ENCODE data around the gene YTHDF1. TPM values are rescaled to one million over a fixed set of nuclear protein-coding genes. Genes with fewer than 3 reads are reported as not detected.
A peak's percentile ranks its signal among the peaks of the same experiment; 100 is the strongest.

The YTHDF1 gene
- total and polyA plus RNA-seq, 2 donors (not counting 1 experiment from before 2014, with no cell fraction given): 16.3 to 25.9 TPM

DNA sequence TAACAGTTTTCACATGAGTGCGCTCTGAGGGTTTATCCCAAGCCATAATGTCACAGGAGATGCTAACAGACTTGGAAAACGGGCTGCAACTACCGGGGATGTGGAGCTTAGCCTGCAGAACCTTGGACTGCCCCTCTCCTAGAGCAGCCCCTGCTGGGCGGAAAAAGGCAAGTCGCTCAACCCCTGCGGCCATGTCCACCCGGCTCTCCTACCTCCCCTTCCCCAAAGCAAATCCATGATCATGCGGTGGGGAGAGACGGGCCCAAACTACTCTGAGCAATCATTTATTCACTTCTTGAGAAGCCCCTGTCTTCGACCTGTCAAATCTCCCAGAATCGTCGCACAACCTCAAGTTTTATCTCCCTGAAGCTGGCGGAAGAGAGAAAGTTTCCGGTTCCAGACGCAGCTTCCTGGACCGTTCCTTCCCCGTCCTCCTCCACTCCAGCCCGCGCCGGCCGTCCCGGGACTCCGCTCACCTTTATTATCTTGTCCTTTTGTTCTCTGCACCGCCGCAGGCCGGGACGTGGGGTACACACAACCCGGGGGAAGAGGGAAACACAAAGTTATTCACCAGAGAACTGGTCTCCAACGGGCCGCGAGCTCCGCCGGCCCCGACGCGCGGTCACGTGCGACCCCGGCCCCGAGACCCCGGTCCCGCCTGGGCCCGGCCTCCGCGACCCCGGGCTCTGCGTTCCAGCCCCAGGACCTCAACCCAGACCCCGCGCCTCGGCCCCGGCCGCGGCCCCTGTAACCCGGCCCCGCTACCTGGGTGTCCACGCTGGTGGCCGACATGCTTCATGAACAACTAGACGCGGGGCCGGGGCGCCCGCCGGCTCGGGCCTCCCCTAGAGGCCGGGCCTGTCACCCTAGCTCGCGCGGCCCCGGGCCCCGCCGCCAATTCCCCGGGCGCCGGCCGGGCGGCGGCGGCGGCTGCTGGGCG, 560 bp downstream of the YTHDF1 start:
- H4K20me1 ChIP-seq (ENCODE audit: control insufficient read depth, extremely low read depth, insufficient read depth, low read length): no peaks in the 10 kb centered on the region
- peak; percentile 56 to 64 for DNase-seq (ENCODE audit: low read depth in 2 of 2)
- H3K27me3 ChIP-seq (ENCODE audit: control insufficient read depth, insufficient read depth, low read length): no peaks in the 10 kb centered on the region
- H3K27ac ChIP-seq (ENCODE audit: insufficient read depth, low read length): peak overlapping the region; percentile 76
- peaks cover 48% of the 10 kb centered on the region for H3K79me2 ChIP-seq (ENCODE audit: control insufficient read depth, insufficient read depth, low read length)
- TF ChIP-seq EZH2 (IDR thresholded peaks at IDR 0.05; ENCODE audit: low read length, missing control alignments) (no peak), CTCF (conservative IDR thresholded peaks at IDR 0.05 in 1 of 2, IDR thresholded peaks at IDR 0.05 in 1 of 2; ENCODE audit: low read depth in 1 of 2, low read length in 2 of 2) (peak; percentile 60 to 72)
- H3K4me3 ChIP-seq (replicated peaks in 1 of 4; ENCODE audit: control extremely low read depth in 1 of 4, insufficient read depth in 1 of 4, low read depth in 3 of 4, low read length in 4 of 4): peak overlapping the region; percentile 76 to 88 (median 86)
- no peak overlapping the region for H2AFZ ChIP-seq (ENCODE audit: low read length)
- peaks cover 8% of the 10 kb centered on the region for H3K36me3 ChIP-seq (ENCODE audit: control insufficient read depth, insufficient read depth, low read length)
- peak overlapping the region; percentile 82 for H3K4me2 ChIP-seq (ENCODE audit: extremely low read depth, insufficient read depth, low read length)
- H3K9ac ChIP-seq (ENCODE audit: insufficient read depth, low read length): peak overlapping the region; percentile 80
- peaks cover 5% of the 10 kb centered on the region for H3K4me1 ChIP-seq (ENCODE audit: control insufficient read depth, extremely low read depth, insufficient read depth, low read length)
- no peaks in the 10 kb centered on the region for H3K9me3 ChIP-seq (ENCODE audit: control insufficient read depth, insufficient read depth, low read depth, low read length)

GRCh38 chr20:63214514-63214913, 1.4 kb downstream of the YTHDF1 start:
- H3K79me2 ChIP-seq (ENCODE audit: control insufficient read depth, insufficient read depth, low read length): peaks cover 56% of the 10 kb centered on the region
- H3K27ac ChIP-seq (ENCODE audit: insufficient read depth, low read length): no peak overlapping the region
- TF ChIP-seq EZH2 (IDR thresholded peaks at IDR 0.05; ENCODE audit: low read length, missing control alignments) (no peak), CTCF (conservative IDR thresholded peaks at IDR 0.05 in 1 of 2, IDR thresholded peaks at IDR 0.05 in 1 of 2; ENCODE audit: low read depth in 1 of 2, low read length in 2 of 2) (no peak)
- H4K20me1 ChIP-seq (ENCODE audit: control insufficient read depth, extremely low read depth, insufficient read depth, low read length): no peaks in the 10 kb centered on the region
- no peaks in the 10 kb centered on the region for H3K27me3 ChIP-seq (ENCODE audit: control insufficient read depth, insufficient read depth, low read length)
- peak overlapping the region in 2 of 4 experiments; percentile 87 to 88 for H3K4me3 ChIP-seq (replicated peaks in 1 of 4; ENCODE audit: control extremely low read depth in 1 of 4, insufficient read depth in 1 of 4, low read depth in 3 of 4, low read length in 4 of 4)
- peaks cover 5% of the 10 kb centered on the region for H3K4me1 ChIP-seq (ENCODE audit: control insufficient read depth, extremely low read depth, insufficient read depth, low read length)
- no peak overlapping the region for H3K9ac ChIP-seq (ENCODE audit: insufficient read depth, low read length)
- peak in 1 of 2 donors; percentile 18 for DNase-seq (ENCODE audit: low read depth in 2 of 2)
- H3K4me2 ChIP-seq (ENCODE audit: extremely low read depth, insufficient read depth, low read length): peak overlapping the region; percentile 82
- H3K36me3 ChIP-seq (ENCODE audit: control insufficient read depth, insufficient read depth, low read length): peaks cover 8% of the 10 kb centered on the region
- H2AFZ ChIP-seq (ENCODE audit: low read length): no peak overlapping the region
- no peaks in the 10 kb centered on the region for H3K9me3 ChIP-seq (ENCODE audit: control insufficient read depth, insufficient read depth, low read depth, low read length)

DNA sequence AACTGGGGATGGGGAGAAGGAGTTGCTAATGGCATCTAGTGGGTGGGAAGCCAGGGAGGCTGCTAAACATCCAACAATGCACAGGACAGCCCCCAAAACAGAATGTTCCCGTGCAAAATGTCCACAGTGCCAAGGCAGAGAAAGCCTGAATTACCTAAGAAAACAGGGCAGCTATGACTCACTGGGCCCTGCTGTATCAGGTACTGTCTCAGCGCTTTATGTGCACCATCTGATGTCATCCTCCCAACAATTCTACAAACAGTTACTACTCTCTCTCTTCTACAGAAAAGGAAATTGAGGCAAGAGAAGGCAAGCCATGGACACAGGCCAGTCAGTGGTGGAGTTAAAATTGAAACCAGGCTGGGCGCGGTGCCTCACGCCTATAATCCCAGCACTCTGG, 3.1 kb downstream of the YTHDF1 start:
- Histone ChIP-seq H3K4me1 (ENCODE audit: control insufficient read depth, extremely low read depth, insufficient read depth, low read length) (peaks cover 5% of the 10 kb centered on the region), H3K27me3 (ENCODE audit: control insufficient read depth, insufficient read depth, low read length) (no peaks in the 10 kb centered on the region), H3K9me3 (ENCODE audit: control insufficient read depth, insufficient read depth, low read depth, low read length) (no peaks in the 10 kb centered on the region), H4K20me1 (ENCODE audit: control insufficient read depth, extremely low read depth, insufficient read depth, low read length) (no peaks in the 10 kb centered on the region), H2AFZ (ENCODE audit: low read length) (no peak overlapping the region), H3K36me3 (ENCODE audit: control insufficient read depth, insufficient read depth, low read length) (peaks cover 8% of the 10 kb centered on the region), H3K27ac (ENCODE audit: insufficient read depth, low read length) (no peak overlapping the region), H3K4me2 (ENCODE audit: extremely low read depth, insufficient read depth, low read length) (no peak overlapping the region), H3K9ac (ENCODE audit: insufficient read depth, low read length) (no peak overlapping the region), H3K79me2 (ENCODE audit: control insufficient read depth, insufficient read depth, low read length) (peaks cover 66% of the 10 kb centered on the region), H3K4me3 (replicated peaks in 1 of 4; ENCODE audit: control extremely low read depth in 1 of 4, insufficient read depth in 1 of 4, low read depth in 3 of 4, low read length in 4 of 4) (no peak overlapping the region)
- DNase-seq (ENCODE audit: low read depth in 2 of 2): peak in 1 of 2 donors; percentile 30
- no peak for TF ChIP-seq CTCF (conservative IDR thresholded peaks at IDR 0.05 in 1 of 2, IDR thresholded peaks at IDR 0.05 in 1 of 2; ENCODE audit: low read depth in 1 of 2, low read length in 2 of 2)
- TF ChIP-seq EZH2 (IDR thresholded peaks at IDR 0.05; ENCODE audit: low read length, missing control alignments): no peak

Data from fibroblast of lung (primary cell).